NK-92 (cell line): Measurements from ENCODE around the gene ZNF143.

ENCODE experiments used
- DNase-seq: peaks from one replicate; lab custom pipeline; 2025; ENCODE audit not compliant: unreplicated experiment; lab: John Stamatoyannopoulos, UW

ZNF143 gene

DNA sequence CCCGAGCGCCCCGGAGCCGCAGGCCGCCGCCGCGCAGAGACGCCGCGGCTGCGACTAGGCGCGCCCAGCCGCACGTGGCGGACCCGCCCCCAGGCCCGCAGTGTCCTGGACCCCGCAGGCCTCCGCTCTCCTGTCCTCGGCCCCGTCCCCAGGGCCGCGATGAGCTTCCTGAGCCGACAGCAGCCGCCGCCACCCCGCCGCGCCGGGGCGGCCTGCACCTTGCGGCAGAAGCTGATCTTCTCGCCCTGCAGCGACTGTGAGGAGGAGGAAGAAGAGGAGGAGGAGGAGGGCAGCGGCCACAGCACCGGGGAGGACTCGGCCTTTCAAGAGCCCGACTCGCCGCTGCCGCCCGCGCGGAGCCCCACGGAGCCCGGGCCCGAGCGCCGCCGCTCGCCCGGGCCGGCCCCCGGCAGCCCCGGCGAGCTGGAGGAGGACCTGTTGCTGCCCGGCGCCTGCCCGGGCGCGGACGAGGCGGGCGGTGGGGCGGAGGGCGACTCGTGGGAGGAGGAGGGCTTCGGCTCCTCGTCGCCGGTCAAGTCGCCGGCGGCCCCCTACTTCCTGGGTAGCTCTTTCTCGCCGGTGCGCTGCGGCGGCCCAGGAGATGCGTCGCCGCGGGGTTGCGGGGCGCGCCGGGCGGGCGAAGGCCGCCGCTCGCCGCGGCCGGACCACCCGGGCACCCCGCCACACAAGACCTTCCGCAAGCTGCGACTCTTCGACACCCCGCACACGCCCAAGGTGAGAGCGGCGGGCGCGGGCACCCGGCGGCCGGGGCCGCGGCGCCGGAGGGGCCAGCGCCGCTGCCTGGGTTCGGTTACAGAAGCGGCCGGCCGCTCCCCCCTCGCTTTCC lies 113.2 kb downstream of the ZNF143 start:
- DNase-seq, result no peak

DNA sequence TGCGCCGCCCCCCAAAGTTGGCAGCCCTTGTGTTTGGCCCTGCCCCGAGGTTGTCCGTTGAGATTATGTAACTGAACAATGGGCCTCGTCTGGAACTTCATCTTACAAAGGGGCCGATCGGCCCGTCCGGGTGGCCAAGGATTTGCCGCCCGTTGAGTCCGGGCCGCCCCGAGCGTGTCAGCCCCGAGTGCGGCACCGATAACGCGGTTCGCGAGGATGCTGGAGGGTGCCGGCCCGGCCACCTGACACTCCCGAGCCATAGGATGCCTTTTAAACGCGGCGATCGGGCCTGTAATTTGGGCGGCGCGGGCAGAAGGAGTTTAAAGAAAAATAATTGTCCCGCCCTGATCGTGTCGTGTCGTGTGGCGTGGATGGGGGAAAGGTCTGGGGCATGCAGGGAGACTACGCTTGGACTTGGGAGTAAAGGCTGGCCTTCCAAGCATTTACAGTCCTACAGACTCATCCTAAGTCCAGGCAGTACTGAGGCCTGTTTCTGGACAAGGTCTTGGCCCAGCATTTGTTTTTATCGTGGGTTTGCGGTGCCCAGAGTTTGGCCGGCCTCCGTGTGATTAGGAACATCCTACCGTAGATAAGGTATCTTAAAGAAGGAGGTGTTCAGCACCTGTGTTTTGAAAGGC lies 113.9 kb downstream of the ZNF143 start:
- DNase-seq, result no peak

DNA sequence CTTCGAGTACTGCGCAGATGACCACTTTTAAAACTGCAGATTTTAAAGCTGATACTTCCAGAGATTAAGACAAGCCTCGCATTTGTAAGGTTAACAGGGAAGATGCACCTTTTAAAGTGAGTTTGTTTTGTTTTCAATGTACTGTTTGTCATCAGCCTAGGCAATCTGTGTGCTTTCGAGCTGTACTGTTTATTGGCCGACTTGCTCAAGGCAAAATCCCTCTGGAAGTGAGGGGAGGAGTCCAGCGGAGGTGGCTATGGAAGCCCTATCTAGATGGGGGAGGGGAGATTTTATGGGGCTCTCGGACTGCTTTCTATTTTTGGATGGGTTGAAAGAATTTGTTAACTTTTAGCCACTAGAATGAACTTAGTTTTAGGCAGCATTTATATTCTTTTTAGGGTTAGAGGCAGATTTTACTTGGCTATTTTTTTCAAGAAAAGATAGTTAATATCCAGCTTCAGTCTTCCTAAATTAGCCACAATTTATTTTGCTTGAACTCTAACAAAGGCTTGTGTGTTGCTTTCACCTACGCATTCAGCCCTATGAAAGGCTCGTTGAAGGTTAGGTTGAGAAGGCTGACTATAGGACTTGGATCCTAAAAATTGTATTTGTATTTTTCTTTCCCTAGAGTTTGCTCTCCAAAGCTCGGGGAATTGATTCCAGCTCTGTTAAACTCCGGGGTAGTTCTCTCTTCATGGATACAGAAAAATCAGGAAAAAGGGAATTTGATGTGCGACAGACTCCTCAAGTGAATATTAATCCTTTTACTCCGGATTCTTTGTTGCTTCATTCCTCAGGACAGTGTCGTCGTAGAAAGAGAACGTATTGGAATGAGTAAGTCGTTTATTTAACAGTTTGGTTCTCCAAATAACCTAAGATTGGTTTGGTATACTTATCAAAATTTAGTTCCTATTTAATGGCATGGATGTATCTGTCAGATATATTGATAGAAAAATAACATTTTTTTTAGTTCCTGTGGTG lies 114.7 kb downstream of the ZNF143 start:
- no peak for DNase-seq

DNA sequence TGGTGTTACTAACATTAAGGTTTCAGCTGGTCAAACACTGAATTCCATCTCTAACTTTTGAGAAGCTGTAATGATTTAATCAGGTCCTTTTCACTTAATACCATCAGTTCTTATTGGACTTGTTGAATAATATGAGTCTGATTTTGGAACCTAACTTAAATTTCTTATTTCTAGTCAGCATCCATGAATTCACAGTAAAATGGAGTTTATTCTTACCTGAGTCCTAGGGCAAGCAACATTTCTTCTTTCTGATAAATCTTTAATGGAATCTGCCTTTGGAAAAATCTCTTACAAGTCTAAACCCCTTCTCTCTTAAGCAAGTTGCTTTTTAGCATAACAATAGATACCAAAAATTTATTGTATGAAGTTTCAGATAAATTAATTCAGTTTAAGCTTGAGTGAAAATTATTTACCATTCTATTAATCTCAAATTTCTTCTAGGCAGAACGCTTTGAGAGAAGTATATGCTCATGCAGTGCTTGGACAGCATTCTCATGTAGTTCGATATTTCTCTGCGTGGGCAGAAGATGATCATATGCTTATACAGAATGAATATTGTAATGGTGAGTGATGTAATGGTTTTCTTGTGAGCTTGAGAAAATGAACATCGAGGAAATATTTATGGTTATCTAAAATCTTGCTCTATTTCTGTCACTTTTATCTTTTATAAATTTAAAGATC lies 116.0 kb downstream of the ZNF143 start:
- DNase-seq, result no peak

DNA sequence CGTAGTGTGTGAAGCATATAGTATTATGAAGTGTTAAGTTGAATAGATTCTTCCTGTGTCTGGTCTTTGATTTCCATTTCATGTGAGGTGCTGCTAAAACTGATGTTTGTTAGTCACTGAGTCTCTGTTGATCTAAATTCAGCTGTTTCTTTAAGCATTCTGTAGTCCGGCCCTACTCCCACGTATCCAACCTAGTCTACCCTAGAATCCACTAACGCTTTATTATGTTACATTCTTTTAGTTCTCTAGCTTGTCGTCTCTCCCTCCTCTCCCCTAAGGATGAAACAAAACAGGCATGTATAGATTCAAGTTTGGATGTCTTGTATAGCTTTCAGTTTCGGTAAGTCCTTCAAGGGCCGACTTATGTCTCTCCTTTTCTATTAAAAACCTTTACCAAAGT lies 116.7 kb downstream of the ZNF143 start:
- DNase-seq, result no peak
